ENCODE results near the gene DCAF8.

DCAF8 gene

GRCh38 chr1:160264795-160265307 is 2.5 kb upstream of the DCAF8 start:
- no peak for DNase-seq (ENCODE audit: low read depth, low spot score)

DNA sequence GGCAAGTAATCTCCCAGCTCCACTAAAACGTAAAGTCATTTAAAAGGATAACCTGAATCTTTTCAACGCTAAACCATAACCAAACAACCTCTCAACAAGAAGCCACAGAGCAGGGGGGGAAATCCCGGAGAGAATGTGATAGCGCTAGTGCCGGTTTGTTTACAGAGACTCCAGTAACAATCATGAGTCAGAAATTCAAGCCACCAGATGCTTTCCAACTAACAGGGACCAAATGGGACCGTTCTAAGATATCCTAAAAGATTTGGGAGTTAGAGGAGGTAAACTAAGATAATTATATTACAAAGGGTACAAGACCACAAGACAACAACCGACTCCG is 825 bp downstream of the DCAF8 start:
- no peak for DNase-seq (ENCODE audit: low read depth, low spot score)

DNA sequence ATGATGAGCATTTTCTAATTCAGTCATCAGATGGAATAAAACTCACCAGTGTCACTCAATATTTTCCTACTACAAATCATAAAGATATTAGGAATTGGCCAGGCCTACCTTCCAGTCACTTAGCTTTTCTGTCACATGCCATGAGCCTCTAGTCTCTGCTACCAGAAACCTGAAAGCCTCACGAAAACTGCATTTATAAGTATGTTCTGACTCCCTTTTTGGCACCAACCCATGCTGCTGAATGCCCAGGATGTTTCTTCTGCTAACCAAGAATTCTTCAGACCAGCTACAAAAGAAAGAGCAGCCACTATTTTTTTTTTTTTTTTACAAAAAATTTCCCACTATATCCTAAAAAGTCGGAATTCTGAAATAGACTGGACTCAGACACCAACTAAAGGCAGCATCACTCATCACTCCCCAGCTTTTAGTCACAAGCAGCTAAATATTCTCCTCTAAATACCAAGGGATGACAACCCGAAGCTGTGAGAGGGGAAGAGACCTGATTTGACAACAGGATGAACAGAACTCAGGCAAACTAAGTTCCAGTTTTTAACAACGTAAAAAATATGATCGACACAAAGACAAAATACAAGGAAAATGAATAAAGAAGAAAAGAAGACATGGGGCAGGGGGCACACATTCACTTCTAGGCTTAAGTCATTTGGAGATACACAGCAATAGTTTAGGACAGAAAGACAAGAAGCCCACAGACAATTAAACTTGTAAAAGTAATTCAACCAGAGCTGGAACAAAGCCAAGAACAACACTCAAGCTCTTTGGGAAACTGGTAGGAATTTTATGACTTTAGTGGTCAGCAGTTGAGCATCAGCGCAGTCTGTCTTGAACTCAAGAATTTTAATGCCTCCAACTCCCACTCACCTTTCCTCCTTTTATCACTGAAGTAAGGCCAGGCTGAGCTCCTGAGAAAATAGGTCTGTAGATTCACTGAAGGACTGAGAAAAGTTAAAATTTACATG is 1.7 kb downstream of the DCAF8 start:
- DNase-seq (ENCODE audit: low read depth, low spot score) = peak; percentile 66

- no peak for DNase-seq (ENCODE audit: low read depth, low spot score)
These were observed 4.1 kb downstream of the DCAF8 start for GRCh38 chr1:160258177-160258798.

DNA sequence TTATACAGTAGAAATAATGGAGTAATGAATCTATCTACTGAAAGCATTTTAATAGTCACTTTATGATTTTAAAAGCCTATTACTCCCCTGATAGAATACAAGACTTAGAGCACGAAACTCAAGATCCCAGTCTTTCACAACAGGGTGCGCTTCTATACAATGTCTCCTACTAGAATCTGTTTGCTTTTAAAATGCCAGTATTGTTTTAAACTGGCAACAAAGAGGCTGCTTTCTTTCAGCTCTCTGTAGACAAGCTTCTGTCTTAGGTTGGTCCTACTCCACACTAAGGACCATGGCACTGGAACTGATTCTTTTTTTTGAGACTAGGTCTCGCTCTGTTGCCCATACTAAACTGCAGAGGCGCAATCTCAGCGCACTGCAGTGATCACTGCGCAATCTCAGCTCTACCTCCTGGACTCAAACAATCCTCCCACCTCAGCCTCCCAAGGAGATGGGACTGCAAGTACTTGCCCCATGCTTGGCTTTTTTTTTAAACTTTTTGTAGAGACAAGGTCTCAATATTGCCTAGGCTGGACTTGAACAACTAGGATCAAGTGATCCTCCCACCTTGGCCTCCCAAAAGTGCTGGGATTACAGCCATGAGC is 4.8 kb downstream of the DCAF8 start:
- DNase-seq (ENCODE audit: low read depth, low spot score) = no peak

DNA sequence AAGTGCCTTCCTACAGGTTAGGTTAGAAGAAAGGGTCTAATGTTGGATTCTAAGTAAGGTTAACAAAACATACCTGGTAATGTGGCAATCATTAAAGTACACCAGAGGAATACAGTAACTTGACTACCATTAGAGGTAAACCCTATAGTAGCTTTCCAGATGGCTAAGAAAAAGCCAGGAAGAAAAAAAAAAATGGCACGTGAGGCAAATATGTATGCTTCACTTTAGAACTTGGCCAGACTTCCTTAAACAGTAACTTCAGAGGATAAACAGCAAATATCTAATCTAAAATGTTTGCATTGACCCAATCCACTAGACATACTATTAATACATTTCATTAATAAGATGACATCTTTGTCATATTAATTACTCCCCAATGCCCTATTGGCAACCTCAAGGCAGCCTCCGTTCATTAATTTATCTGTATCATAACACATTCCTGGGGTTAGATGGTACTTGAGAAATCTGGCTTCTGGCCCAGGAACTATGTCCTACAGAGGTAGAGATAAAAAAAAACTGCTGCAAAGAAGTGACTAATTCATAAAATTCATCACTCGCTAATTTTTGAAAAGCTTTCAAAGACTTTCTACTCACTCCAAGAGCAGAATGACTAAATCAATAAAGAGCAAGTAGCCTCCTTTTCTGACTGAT is 5.8 kb downstream of the DCAF8 start:
- no peak for DNase-seq (ENCODE audit: low read depth, low spot score)

GRCh38 chr1:160255781-160256300 is 6.5 kb downstream of the DCAF8 start:
- DNase-seq (ENCODE audit: low read depth, low spot score) = no peak

- DNase-seq (ENCODE audit: low read depth, low spot score) = no peak
These were observed 10.4 kb downstream of the DCAF8 start for GRCh38 chr1:160251687-160252526.

GRCh38 chr1:160251011-160251410 is 11.3 kb downstream of the DCAF8 start:
- no peak for DNase-seq (ENCODE audit: low read depth, low spot score)

DNA sequence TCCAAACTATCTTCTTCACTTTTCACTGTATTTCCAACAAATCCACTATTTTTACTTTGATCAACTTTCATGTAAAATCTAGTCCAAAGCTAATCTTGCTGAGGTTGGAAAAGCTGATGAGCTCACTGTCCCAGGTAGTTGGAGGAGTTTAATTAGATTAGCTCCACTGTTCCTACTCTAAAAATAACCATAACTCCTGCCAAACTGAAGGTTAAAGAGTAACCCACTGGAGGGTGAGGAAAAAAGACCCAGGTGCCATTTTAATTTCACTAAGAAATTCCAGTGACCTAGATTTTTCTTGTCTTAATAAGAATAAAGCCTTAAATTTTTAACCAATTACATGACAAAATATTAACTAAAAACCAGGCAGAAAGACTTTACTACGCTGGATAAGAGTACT is 15.3 kb downstream of the DCAF8 start:
- DNase-seq (ENCODE audit: low read depth, low spot score) = no peak

DNA sequence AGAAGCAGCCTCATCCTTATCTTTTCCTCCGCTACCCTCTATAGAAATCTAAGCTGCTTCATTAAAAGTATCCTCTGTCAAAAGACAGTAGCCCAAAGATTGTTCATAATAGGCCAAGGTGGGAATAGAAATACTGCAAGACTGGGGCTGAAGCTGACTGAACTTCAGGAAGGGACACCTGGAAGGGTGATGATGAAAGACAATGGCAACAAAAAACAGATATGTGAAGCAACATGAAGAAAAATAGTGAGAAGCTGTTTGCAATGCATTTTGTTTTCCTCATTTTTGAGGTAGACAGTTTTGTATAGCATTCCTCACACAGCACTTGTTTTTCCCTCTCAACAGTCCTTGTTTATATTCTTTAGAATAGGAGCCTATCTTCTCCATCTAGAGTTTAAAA is 16.9 kb downstream of the DCAF8 start:
- DNase-seq (ENCODE audit: low read depth, low spot score) = no peak

GRCh38 chr1:160244209-160244608 is 18.1 kb downstream of the DCAF8 start:
- DNase-seq (ENCODE audit: low read depth, low spot score) = no peak

DNA sequence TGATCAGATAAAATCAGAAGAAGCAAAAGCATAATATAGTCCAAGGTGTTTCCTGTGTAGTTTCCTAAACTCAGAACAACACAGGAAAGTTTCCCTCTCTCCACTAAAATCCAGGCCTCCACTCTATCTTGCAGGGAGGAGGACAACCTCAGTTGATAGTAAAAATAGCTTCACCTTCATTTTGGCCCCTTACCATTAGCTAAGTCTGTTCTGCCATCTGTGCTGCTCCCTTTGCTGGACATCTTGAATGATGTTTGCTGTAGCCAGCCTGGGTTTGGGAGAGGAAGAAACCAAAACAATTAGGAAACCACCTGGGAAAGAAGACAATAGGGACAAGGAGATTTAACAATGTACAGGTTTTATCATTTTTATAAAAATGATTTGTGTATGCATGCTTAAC is 18.6 kb downstream of the DCAF8 start:
- DNase-seq (ENCODE audit: low read depth, low spot score) = no peak

DNA sequence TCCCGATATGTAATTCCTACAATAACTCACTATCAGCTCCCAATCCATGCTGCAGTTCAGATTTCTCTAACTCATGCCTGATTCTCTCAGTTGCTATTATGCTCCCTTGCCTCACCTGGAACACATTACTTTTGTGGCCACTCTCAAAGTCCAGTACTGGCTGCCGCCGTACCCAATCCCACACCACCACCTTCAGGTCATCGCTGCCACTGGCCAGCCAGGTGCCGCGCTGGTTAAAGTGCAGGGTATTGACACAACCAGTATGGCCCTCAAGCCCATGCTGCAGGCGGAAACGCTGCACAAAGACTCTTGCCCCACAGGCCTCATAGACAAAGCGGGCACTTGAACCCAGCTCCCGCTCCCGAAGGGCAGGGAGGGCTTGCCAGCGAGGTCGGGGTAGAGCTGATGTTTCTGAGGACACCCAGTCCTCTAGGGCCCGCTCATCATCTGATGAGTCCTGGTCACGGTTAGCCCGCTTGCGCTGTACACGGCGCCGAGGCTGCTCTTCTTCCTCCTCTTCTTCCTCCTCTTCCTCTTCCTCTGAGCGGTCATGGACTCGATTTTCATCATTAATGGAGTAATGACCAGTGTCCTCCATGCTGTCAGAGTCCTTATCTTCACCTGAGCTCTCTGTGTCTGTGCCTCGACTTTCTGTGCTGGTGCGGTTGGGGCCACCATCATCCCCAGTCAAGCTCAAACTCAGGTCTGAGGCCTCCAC is 22.6 kb downstream of the DCAF8 start:
- DNase-seq (ENCODE audit: low read depth, low spot score) = no peak

DNA sequence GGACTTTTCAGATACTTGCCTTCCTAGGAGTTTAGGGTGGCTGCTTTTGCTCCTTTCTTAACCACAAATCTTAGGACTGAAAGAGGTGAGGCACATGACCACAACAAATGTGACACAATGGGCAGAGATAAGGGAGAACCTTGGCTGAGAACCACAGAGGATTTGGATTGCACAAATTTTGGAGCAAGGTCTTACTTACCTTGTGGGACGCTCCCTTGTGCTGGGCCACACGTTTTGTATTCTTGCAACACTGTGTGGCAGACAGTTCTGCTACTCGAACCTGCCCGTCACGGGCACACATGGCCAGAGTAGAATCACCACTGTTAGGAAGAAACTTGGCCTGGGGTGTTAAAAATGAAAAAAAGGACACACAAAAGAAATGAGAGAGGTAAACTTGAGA is 23.9 kb downstream of the DCAF8 start:
- no peak for DNase-seq (ENCODE audit: low read depth, low spot score)

DNA sequence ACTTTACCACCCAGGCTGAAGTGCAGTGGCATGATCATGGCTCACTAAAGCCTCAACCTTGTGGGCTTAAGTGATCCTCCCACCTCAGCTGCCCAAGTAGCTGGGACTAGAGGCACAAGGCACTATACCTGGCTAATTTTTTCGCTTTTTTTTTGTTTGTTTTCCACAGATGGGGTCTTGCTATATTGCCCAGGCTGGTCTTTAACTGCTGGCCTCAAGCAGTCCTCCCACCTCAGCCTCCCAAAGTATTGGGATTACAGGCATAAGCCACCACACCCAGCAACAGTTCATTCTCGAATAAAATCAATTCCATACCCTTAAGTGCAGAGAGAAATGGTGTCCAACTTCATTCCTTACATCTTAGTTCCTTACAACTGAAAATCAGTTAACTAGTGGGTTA is 24.8 kb downstream of the DCAF8 start:
- DNase-seq (ENCODE audit: low read depth, low spot score) = no peak

- no peak for DNase-seq (ENCODE audit: low read depth, low spot score)
These were observed 25.5 kb downstream of the DCAF8 start for GRCh38 chr1:160236806-160237205.

GRCh38 chr1:160232911-160233310 is 29.4 kb downstream of the DCAF8 start:
- no peak for DNase-seq (ENCODE audit: low read depth, low spot score)

- no peak for DNase-seq (ENCODE audit: low read depth, low spot score)
These were observed 33.9 kb downstream of the DCAF8 start for GRCh38 chr1:160228431-160228830.

GRCh38 chr1:160227561-160227960 is 34.8 kb downstream of the DCAF8 start:
- DNase-seq (ENCODE audit: low read depth, low spot score) = no peak

Measured in smooth muscle cell of the brain vasculature (primary cell).